A673 (cell line): Measurements from ENCODE around the gene PDS5A. TPM values are rescaled to one million over a fixed set of nuclear protein-coding genes. Genes with fewer than 3 reads are reported as not detected.
"Not testable (repeated sequence)": the region's sequence is repeated elsewhere in the genome, so short reads cannot be mapped to it uniquely, and the experiment has no call there.

Source experiments
- BruUV-seq: library from RNA; stranded (reverse); fragments of 400-500 nt; replicated peaks from 2 replicates; lab custom pipeline; 2021; lab: Mats Ljungman, UMichigan
- CTCF ChIA-PET: fragments of 300-600 bp; sonication (Branson Sonifier 250); formaldehyde crosslinking; loops from one replicate; lab custom pipeline; 2022; ENCODE audit warnings: antibody characterized with exemption; lab: Charles Lee
- POLR2A ChIA-PET: fragments of 300-600 bp; sonication (Branson Sonifier 250); formaldehyde crosslinking; loops from one replicate; lab custom pipeline; 2022; ENCODE audit warnings: antibody characterized with exemption; ENCODE audit not compliant: low non-redundant PET; lab: Charles Lee
- DNase-seq: peaks from one replicate; pipeline ENCODE4 v3.0.0-alpha.2; 2015; ENCODE audit warnings: low spot score
- H3K27ac ChIP-seq: fragments of 200-600 bp; sonication (generic); 2 replicates; pipeline ENCODE4 v1.5.1; 2016; ENCODE audit warnings: mixed run types, low read depth, mild to moderate bottlenecking, mixed read lengths, antibody characterized with exemption, low read length; ENCODE audit not compliant: poor library complexity, severe bottlenecking
- H3K27me3 ChIP-seq: fragments of 200-600 bp; sonication (generic); replicated peaks from 2 replicates; pipeline ENCODE4 v1.6.1; 2017; ENCODE audit warnings: mixed run types, low read depth, mild to moderate bottlenecking, mixed read lengths, antibody characterized with exemption, low read length; ENCODE audit not compliant: insufficient read depth, poor library complexity
- H3K36me3 ChIP-seq: fragments of 200-600 bp; sonication (generic); 2 replicates; pipeline ENCODE4 v1.6.1; 2016; ENCODE audit warnings: mixed run types, mild to moderate bottlenecking, mixed read lengths, antibody characterized with exemption, low read length; ENCODE audit not compliant: insufficient read depth, poor library complexity, severe bottlenecking
- H3K4me1 ChIP-seq: fragments of 200-600 bp; sonication (generic); 2 replicates; pipeline ENCODE4 v1.6.1; 2017; ENCODE audit warnings: mixed run types, mild to moderate bottlenecking, mixed read lengths, antibody characterized with exemption, low read length; ENCODE audit not compliant: insufficient read depth, poor library complexity, severe bottlenecking
- H3K4me3 ChIP-seq: fragments of 200-600 bp; sonication (generic); 2 replicates; pipeline ENCODE4 v1.5.1; 2016; ENCODE audit warnings: low read depth, mixed run types, mild to moderate bottlenecking, mixed read lengths, low read length; ENCODE audit not compliant: poor library complexity, severe bottlenecking
- H3K9me3 ChIP-seq: fragments of 200-600 bp; sonication (generic); 2 replicates; pipeline ENCODE4 v1.6.1; 2016; ENCODE audit warnings: mixed run types, low read depth, mild to moderate bottlenecking, mixed read lengths, antibody characterized with exemption, low read length; ENCODE audit not compliant: poor library complexity, severe bottlenecking
- EZH2 ChIP-seq: fragments of 200-600 bp; sonication (generic); IDR thresholded peaks from 2 replicates; pipeline ENCODE4 v1.6.1; 2017; ENCODE audit warnings: borderline replicate concordance, low read depth, mild to moderate bottlenecking, mixed read lengths, antibody characterized with exemption, low read length; ENCODE audit not compliant: poor library complexity, severe bottlenecking
- intact Hi-C: fragments of 100-400 bp; cut with micrococcal nuclease; formaldehyde crosslinking; loops from one replicate; pipeline ENCODE4 v1.10.0; 2022; ENCODE audit not compliant: unreplicated experiment
- total RNA-seq: library from RNA; stranded (reverse); gene quantifications from 2 replicates; pipeline ENCODE4 v1.2.3, GENCODE V29; 2021
- TF ChIP-seq, protein P1 (sequence below): fragments of 300-800, 200-600 bp; sonication (generic); conservative IDR thresholded peaks from 2 replicates; pipeline ENCODE4 v1.5.1; 2017; ENCODE audit warnings: low read depth, mild to moderate bottlenecking, antibody characterized with exemption, low read length, moderate library complexity, mixed read lengths

PDS5A gene
- total RNA-seq, 1 experiment from 2014 or later, result 104 TPM

GRCh38 chr4:39818646-39819045, 159.1 kb downstream of the PDS5A start:
- no TSS peak for BruUV-seq
- H3K27ac ChIP-seq, result no peak overlapping the region
- H3K36me3 ChIP-seq, result peaks cover 5% of the 10 kb centered on the region
- ChIA-PET POLR2A (interaction anchor here (0.6 kb wide), 1 partner anchor 156 kb away, joined by 7 read pairs; no protein-coding TSS in a partner anchor), CTCF (interaction anchor here (0.6 kb wide), 1 partner anchor 1721 kb away, joined by 3 read pairs; no protein-coding TSS in a partner anchor)
- intact Hi-C loops, result no loop called here
- H3K9me3 ChIP-seq, result no peaks in the 10 kb centered on the region
- DNase-seq, result no peak
- no peaks in the 10 kb centered on the region for H3K27me3 ChIP-seq
- TF ChIP-seq, protein P1, sequence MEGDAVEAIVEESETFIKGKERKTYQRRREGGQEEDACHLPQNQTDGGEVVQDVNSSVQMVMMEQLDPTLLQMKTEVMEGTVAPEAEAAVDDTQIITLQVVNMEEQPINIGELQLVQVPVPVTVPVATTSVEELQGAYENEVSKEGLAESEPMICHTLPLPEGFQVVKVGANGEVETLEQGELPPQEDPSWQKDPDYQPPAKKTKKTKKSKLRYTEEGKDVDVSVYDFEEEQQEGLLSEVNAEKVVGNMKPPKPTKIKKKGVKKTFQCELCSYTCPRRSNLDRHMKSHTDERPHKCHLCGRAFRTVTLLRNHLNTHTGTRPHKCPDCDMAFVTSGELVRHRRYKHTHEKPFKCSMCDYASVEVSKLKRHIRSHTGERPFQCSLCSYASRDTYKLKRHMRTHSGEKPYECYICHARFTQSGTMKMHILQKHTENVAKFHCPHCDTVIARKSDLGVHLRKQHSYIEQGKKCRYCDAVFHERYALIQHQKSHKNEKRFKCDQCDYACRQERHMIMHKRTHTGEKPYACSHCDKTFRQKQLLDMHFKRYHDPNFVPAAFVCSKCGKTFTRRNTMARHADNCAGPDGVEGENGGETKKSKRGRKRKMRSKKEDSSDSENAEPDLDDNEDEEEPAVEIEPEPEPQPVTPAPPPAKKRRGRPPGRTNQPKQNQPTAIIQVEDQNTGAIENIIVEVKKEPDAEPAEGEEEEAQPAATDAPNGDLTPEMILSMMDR, result no peak
- TF ChIP-seq EZH2, result no peak
- peaks cover 16% of the 10 kb centered on the region for H3K4me1 ChIP-seq
- H3K4me3 ChIP-seq, result no peak overlapping the region

- Histone ChIP-seq H3K4me3 (no peak overlapping the region), H3K27me3 (no peaks in the 10 kb centered on the region), H3K36me3 (no peaks in the 10 kb centered on the region), H3K9me3 (no peaks in the 10 kb centered on the region), H3K4me1 (no peaks in the 10 kb centered on the region), H3K27ac (no peak overlapping the region)
- BruUV-seq, result no TSS peak
- intact Hi-C loops, result no loop called here
- ChIA-PET CTCF (no interaction called here), POLR2A (interaction anchor here (0.6 kb wide), 1 partner anchor 28 kb away, joined by 4 read pairs; no protein-coding TSS in a partner anchor)
- DNase-seq, result no peak
- TF ChIP-seq, protein P1, result no peak
- TF ChIP-seq EZH2, result no peak
Observed at GRCh38 chr4:39814403-39815185, 163.1 kb downstream of the PDS5A start.

DNA sequence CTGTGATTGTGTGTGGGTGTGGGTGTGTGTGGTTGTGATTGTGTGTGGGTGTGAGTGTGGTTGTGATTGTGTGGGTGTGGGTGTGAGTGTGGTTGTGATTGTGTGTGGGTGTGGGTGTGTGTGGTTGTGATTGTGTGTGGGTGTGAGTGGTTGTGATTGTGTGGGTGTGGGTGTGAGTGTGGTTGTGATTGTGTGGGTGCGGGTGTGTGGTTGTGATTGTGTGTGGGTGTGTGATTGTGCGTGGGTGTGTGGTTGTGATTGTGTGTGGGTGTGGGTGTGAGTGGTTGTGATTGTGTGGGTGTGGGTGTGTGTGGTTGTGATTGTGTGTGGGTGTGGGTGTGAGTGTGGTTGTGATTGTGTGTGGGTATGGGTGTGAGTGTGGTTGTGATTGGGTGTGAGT, 163.9 kb downstream of the PDS5A start:
- H3K36me3 ChIP-seq, H3K9me3 ChIP-seq, H3K27ac ChIP-seq, H3K27me3 ChIP-seq, CTCF ChIA-PET, BruUV-seq, DNase-seq, POLR2A ChIA-PET, H3K4me3 ChIP-seq, H3K4me1 ChIP-seq, intact Hi-C loops: not testable (repeated sequence)

DNA sequence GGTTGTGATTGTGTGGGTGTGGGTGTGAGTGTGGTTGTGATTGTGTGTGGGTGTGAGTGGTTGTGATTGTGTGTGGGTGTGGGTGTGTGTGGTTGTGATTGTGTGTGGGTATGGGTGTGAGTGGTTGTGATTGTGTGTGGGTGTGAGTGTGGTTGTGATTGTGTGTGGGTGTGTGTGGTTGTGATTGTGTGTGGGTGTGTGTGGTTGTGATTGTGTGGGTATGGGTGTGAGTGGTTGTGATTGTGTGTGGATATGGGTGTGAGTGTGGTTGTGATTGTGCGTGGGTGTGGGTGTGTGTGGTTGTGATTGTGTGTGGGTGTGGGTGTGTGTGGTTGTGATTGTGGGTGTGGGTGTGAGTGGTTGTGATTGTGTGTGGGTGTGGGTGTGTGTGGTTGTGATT, 164.7 kb downstream of the PDS5A start:
- H3K36me3 ChIP-seq, H3K9me3 ChIP-seq, H3K27ac ChIP-seq, BruUV-seq, H3K4me3 ChIP-seq, CTCF ChIA-PET, H3K27me3 ChIP-seq, POLR2A ChIA-PET, intact Hi-C loops, DNase-seq, H3K4me1 ChIP-seq: not testable (repeated sequence)
